ENCODE results near the gene TAAR1. TPM values are rescaled to one million over a fixed set of nuclear protein-coding genes. Genes with fewer than 3 reads are reported as not detected.
"Not testable (repeated sequence)": the region's sequence is repeated elsewhere in the genome, so short reads cannot be mapped to it uniquely, and the experiment has no call there.

Gene TAAR1
- total RNA-seq, 1 donor, result not detected

GRCh38 chr6:132643547-132643946 is 15.4 kb downstream of the TAAR1 start:
- no peak overlapping the region for H3K4me3 ChIP-seq (ENCODE audit: low read depth, low read length)
- DNase-seq (ENCODE audit: low read depth), result no peak
- no peak for TF ChIP-seq CTCF (IDR thresholded peaks at IDR 0.05; ENCODE audit: insufficient read depth, low read length)

- not testable (repeated sequence) for H3K4me3 ChIP-seq (ENCODE audit: low read depth, low read length); DNase-seq (ENCODE audit: low read depth)
These were observed 21.8 kb downstream of the TAAR1 start for GRCh38 chr6:132637135-132637534.

- not testable (repeated sequence) for H3K4me3 ChIP-seq (ENCODE audit: low read depth, low read length); DNase-seq (ENCODE audit: low read depth)
These were observed 23.1 kb downstream of the TAAR1 start for GRCh38 chr6:132635906-132636305.

- not testable (repeated sequence) for H3K4me3 ChIP-seq (ENCODE audit: low read depth, low read length); DNase-seq (ENCODE audit: low read depth)
These were observed 23.7 kb downstream of the TAAR1 start for GRCh38 chr6:132635288-132635687.

- DNase-seq (ENCODE audit: low read depth), result no peak
- TF ChIP-seq CTCF (IDR thresholded peaks at IDR 0.05; ENCODE audit: insufficient read depth, low read length), result no peak
- H3K4me3 ChIP-seq (ENCODE audit: low read depth, low read length), result no peak overlapping the region
These were observed 24.2 kb downstream of the TAAR1 start for GRCh38 chr6:132634796-132635195.

- no peak overlapping the region for H3K4me3 ChIP-seq (ENCODE audit: low read depth, low read length)
- no peak for TF ChIP-seq CTCF (IDR thresholded peaks at IDR 0.05; ENCODE audit: insufficient read depth, low read length)
- DNase-seq (ENCODE audit: low read depth), result no peak
These were observed 25.6 kb downstream of the TAAR1 start for GRCh38 chr6:132633362-132633761.

- DNase-seq (ENCODE audit: low read depth), result no peak
- no peak for TF ChIP-seq CTCF (IDR thresholded peaks at IDR 0.05; ENCODE audit: insufficient read depth, low read length)
- no peak within 1 kb of the TSS for H3K4me3 ChIP-seq (ENCODE audit: low read depth, low read length)
These were observed 34.8 kb downstream of the TAAR1 start, which contains the start of gene TAAR2 for GRCh38 chr6:132624175-132624574. TAAR2 (minus strand) TSS chr6:132624275; CDS start chr6:132624275, 0 bp downstream.

GRCh38 chr6:132623106-132623845 is 35.7 kb downstream of the TAAR1 start:
- DNase-seq (ENCODE audit: low read depth), result no peak
- no peak for TF ChIP-seq CTCF (IDR thresholded peaks at IDR 0.05; ENCODE audit: insufficient read depth, low read length)

More at GRCh38 chr6:132623106-132623845, 35.7 kb downstream of the TAAR1 start:
- no peak overlapping the region for H3K4me3 ChIP-seq (ENCODE audit: low read depth, low read length)
